Bronchial epithelial cell (primary cell): ENCODE data around the gene NRIP2. TPM values are rescaled to one million over a fixed set of nuclear protein-coding genes. Genes with fewer than 3 reads are reported as not detected.
"Not testable (repeated sequence)": the region's sequence is repeated elsewhere in the genome, so short reads cannot be mapped to it uniquely, and the experiment has no call there.

ENCODE experiments used
- DNase-seq: peaks from one replicate; pipeline ENCODE4 v3.0.0-alpha.2; 2010; ENCODE audit warnings: low read depth
- FAIRE-seq: peaks from 2 replicates; lab custom pipeline; 2011; peaks lifted over from hg19 to GRCh38; lab: Jason Lieb, UNC
- H3K27me3 ChIP-seq: 2 replicates; pipeline ENCODE4 v1.5.1; 2011; ENCODE audit warnings: low read length; ENCODE audit not compliant: control insufficient read depth, insufficient read depth
- H3K36me3 ChIP-seq: 2 replicates; pipeline ENCODE4 v1.5.1; 2011; ENCODE audit warnings: low read length; ENCODE audit not compliant: control insufficient read depth, insufficient read depth
- H3K4me3 ChIP-seq: 2 replicates; pipeline ENCODE4 v1.5.1; 2011; ENCODE audit warnings: mild to moderate bottlenecking, low read depth, low read length, control low read depth
- CTCF ChIP-seq: IDR thresholded peaks from 2 replicates; pipeline ENCODE4 v1.5.1; 2011; ENCODE audit warnings: mild to moderate bottlenecking, moderate library complexity, low read length, control low read depth, inconsistent platforms; ENCODE audit not compliant: insufficient read depth, severe bottlenecking
- total RNA-seq: library from RNA; depleted of rRNA; stranded (reverse); fragments of >200 nt; gene quantifications from 2 replicates; pipeline ENCODE4 v1.2.1, GENCODE V29; 2014

The NRIP2 gene
- not detected in 2 replicates for total RNA-seq

- Histone ChIP-seq H3K27me3 (peaks cover 1% of the 10 kb centered on the region), H3K4me3 (no peak within 1 kb of the TSS), H3K36me3 (peaks cover 2% of the 10 kb centered on the region)
- TF ChIP-seq CTCF = no peak
- FAIRE-seq (no peak), DNase-seq (no peak)
Observed at GRCh38 chr12:2834581-2835491, at the start of gene NRIP2. TSS of gene NRIP2 (minus strand) at chr12:2835035. CDS start at chr12:2834983, 52 bp downstream.

- no peak overlapping the region for H3K4me3 ChIP-seq
- DNase-seq (no peak), FAIRE-seq (no peak)
- no peaks in the 10 kb centered on the region for H3K27me3 ChIP-seq
- no peaks in the 10 kb centered on the region for H3K36me3 ChIP-seq
- no peak for TF ChIP-seq CTCF
Observed at GRCh38 chr12:2879853-2880252, 45.0 kb upstream of the NRIP2 start.

- Histone ChIP-seq H3K36me3 (no peaks in the 10 kb centered on the region), H3K4me3 (peak overlapping the region; percentile 95), H3K27me3 (no peaks in the 10 kb centered on the region)
- no peak for TF ChIP-seq CTCF
- no peak for FAIRE-seq
- DNase-seq = peak; percentile 15
Observed at GRCh38 chr12:2877953-2878732, 43.3 kb upstream of the NRIP2 start.

- no peaks in the 10 kb centered on the region for H3K36me3 ChIP-seq
- H3K27me3 ChIP-seq = no peaks in the 10 kb centered on the region
- peak within 1 kb of the TSS; percentile 95 for H3K4me3 ChIP-seq
- DNase-seq (peak; percentile 84), FAIRE-seq (peak; percentile 47)
- no peak for TF ChIP-seq CTCF
Observed at GRCh38 chr12:2877047-2877952, 42.5 kb upstream of the NRIP2 start, which contains the start of the genes FOXM1 and RHNO1. TSS of gene FOXM1 (minus strand) at chr12:2877174. CDS start at chr12:2874478, 2,696 bp downstream. TSS of gene RHNO1 (plus strand) at chr12:2877223. CDS start at chr12:2885367, 8,144 bp downstream.

GRCh38 chr12:2876431-2877046, 41.7 kb upstream of the NRIP2 start:
- Histone ChIP-seq H3K27me3 (no peaks in the 10 kb centered on the region), H3K36me3 (no peaks in the 10 kb centered on the region), H3K4me3 (peak overlapping the region; percentile 95)
- no peak for TF ChIP-seq CTCF
- FAIRE-seq (no peak), DNase-seq (peak; percentile 15)

GRCh38 chr12:2868986-2869632, 34.3 kb upstream of the NRIP2 start:
- H3K27me3 ChIP-seq, DNase-seq, FAIRE-seq, H3K4me3 ChIP-seq, H3K36me3 ChIP-seq: not testable (repeated sequence)
